NCI-H1048 (cell line): Measurements from ENCODE around the gene CDH4.
"Not testable (repeated sequence)": the region's sequence is repeated elsewhere in the genome, so short reads cannot be mapped to it uniquely, and the experiment has no call there.

Experiments used
- DNase-seq: peaks from one replicate; lab custom pipeline; 2025; lab: John Stamatoyannopoulos, UW

Gene CDH4

DNA sequence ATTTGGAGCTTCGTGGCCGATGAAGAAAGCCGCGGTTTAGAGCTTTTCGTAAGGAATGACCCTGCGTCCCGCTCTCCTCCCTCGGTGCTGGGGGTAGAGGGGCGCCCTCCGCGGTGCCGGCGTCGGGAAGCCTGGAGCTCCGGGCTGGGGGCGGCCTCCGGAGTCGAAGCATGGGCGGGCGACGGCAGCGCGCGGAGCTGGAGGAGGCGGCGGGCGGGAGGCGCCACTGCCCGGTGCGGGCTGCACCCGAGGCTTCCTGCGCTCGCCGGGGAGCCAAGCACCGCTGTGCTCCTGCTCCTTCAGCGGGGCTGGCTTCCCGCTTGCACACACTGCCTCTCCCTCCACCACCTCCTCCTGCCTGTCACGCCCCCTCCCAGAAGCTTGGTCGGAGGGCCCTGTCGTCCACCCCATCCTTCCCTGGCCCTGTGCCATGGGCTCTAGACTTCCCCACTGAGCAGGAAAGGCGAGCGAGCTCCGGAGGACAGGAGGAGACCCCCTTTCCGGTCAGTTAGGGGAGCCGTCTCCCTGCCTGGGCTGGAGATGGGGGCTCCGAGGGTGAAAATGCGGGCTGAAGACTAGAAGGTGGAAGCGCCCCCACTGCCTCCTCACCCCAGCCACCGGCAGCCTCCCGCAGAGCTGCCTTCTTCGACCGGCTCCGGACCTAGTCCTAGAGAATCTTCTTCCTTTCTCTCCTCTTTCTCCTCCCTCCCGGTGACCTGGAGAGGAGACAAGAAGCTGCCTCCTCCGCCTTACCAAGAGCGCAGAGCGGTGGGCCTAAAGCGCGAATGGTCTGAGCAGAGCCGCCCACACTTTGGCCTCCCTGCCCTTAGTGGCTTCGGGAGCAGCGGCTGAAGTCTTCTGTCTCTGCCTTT, 1.8 kb downstream of the CDH4 start:
- DNase-seq = no peak

DNA sequence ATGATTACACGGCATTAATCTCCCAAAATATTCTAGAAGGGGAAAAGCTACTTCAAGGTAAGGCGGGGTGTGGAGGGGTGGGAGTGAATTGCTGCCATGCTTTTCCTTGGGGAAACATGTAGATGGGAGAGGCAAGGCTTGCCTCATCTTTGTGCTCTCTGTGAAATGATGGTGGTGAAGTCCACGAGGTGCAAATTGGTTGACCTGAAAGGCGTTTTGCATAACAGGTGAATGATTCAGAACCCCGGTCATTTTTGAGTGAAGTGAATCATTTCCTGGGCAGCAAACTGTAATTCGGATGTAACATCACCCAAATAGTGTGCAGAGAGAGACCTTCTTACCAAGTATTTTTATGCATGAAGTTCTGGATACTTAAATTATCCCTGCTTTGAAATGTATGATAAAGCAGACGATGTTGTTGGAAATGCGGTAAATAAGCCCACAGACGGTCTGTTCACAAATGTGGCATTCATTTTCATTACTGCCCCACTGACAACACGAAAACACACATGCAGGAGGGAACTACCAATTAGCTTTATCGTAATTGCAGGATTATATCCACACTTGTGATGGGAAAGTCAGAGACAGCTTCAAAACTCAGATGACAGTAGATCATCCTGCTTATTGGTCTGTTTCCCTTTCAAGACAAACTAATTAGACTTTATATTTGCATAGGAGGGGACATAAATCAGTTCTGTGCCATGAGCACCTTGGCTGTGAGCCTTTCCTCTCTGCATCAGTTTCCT, 3.0 kb downstream of the CDH4 start:
- DNase-seq = no peak

DNA sequence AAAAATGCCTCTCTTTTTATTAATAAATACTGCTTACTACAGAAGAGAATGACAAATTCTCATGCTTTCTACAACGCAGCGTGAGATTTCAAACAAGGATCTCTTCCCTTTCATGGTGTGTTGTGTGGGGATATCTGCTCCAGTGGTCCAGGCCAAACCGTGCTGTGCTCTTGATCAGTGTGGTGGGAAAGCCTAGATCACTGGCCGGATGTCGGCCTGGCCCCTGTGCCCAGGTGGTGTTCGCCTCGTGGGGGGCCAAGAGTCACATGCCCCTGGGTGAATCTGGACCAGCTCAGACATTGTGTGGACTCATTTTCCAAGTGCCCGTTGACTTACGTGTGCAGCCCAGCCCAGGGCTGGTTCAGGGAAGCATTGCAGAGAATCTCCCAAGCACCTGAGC, 4.3 kb downstream of the CDH4 start:
- DNase-seq = no peak

DNA sequence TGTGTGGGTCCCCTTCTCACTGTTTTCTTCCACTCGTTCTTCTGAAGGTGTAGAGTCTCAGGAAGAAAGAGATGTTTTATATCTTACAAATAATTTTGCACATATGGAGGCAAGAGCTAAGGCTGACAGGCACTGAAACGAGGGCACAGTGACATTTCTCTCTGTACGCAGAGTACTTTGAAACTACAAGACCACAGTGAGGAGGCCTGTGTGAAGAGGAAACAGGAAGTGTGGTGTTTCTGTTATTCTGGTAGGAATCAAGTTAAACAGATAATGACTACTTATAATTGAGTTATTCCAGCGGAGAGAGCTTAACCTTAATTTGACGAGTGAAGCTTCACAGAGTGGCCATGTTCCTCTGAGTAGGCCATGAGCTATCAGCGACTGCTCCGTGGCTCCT, 4.8 kb downstream of the CDH4 start:
- no peak for DNase-seq

DNA sequence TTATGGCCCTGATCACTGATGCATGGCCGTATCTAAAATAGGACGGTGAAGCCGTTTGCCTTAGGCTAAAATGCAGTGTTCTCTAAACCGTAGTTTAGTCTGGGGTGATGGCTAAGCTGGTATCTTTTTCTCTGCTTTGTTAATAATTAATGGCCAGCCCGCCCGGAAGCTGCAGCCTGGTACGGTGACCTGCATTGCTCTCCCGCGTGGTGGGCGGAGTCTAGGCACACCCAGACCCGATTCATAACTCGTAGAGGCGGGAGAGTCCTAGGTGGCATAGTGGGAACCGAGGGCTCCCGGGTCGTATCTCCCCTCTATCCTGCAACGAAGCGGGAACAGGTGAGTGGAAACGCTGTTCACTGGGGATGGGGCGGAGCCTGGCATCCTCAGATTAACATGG, 5.5 kb downstream of the CDH4 start:
- DNase-seq = no peak

DNA sequence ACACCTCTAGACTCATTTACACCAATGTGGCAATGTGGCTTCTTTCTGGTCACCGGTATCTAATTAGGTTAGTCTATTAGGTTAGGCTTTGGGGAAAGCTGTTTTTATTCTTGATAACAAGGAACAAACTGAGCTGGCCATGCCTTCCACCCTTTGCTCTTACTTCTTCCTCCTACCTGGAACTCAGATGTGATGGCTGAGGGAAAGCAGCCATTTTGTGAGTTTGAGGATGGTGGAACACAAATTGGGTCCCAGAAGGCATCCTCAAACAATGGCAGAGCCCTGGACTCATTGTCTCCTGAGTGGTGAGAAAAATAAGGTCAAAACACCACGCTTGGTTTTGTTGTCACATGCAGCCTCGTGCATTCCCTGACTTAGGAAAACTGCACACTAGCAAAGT, 7.7 kb downstream of the CDH4 start:
- DNase-seq = no peak

DNA sequence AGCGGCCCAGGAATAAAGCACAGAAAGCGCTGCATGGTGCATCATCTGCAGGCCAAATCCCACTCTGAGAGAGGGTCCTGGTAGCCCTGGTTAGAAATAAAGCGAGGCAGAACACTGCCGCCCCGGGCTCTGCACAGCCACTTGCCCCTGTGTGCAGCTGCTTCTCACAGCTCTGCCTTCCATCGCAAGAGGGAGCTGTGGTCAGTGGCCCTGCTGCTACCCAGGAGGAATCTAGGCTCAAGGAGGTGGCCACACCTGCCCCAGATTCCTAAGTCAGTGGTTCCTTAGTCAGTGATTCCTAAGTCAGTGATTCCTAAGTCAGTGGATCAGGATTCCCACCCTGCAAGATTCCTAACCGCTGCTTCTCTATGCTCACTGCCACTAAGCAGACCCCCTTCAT, 8.8 kb downstream of the CDH4 start:
- no peak for DNase-seq

DNA sequence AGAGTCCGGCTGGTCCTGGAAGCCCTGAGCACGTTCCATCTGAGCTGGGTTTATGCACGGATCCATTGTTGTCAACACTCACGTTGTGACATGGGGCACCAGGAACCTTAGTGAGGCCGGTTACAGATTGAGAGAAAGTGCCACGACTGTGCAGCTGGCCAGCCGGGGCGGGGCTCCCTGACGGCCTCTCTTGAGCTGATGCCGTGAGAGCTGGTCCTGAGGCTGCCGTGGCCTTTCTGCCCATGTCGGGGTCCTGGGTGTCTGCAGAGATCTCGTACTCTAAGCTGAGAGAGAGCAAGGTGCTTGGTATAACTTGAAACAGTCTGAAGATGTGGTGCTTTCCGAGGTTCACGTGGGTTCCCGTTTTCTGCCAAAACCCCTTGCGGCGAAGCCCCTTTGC, 10.0 kb downstream of the CDH4 start:
- DNase-seq = no peak

DNA sequence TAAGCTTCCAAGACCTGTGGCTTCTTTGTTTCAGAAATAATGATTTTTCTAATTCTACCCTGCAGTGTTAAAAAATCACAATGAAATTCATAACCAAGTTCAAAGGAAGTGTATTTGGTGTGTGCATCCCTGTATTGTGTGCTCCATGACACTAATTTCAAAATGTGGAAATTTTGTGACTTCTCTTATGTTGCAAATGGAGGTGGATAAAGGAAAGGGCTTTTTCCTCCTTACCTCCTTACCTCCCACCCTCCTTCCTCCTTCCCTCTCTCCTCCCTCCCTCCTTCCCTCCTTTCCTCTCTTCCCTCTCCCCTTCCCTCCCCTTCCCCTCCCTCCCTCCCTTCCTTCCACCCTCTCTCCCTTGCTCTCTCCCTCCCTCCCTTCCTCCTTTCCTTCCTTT, 10.5 kb downstream of the CDH4 start:
- DNase-seq = no peak

DNA sequence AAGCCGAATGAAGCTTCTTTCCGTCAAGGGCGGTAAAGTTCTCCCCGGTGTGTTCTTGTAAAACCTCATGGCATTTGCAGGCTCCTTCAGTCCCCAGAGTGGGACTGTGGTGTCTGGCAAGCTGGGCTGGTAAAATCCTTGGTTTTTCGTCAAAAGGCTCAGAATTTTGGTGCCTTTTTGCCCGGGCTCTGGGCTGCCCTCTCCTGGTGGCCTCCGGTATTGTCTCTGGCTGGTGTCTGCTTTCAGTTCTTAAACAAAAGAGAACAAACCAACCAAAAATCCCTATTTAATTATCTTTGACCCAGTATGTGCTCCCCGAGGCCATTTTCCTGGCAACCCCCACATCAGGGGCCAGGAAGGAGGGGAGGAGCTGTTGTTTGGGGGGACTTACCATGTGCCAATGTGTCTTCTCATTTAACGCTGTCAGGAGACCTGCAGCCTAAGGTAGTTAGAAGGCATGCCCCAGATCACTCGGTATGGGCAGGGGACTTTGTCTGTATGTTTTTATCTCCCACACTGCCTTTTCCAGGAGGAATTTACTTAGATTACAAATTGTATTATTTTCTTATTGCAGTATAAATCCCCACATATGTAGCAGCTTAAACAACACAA, 11.1 kb downstream of the CDH4 start:
- no peak for DNase-seq

DNA sequence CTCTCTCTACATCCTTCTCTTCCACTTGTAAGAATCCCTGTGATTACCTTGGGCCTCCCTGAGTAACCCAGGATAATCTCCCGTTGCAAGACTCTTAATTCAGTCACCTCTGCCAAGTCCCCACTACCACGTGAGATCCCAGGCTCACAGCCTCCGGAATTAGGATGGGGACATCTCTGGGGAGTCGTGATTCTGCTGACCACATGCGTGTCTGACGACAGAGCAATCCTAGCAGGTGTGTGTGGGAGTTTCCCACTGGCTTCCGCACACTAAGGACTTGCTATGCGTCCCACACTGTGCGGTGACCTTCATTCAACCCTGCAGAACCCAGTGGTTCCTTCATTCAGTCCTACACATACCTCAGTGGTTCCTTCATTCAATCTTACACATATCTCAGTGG, 11.9 kb downstream of the CDH4 start:
- no peak for DNase-seq

DNA sequence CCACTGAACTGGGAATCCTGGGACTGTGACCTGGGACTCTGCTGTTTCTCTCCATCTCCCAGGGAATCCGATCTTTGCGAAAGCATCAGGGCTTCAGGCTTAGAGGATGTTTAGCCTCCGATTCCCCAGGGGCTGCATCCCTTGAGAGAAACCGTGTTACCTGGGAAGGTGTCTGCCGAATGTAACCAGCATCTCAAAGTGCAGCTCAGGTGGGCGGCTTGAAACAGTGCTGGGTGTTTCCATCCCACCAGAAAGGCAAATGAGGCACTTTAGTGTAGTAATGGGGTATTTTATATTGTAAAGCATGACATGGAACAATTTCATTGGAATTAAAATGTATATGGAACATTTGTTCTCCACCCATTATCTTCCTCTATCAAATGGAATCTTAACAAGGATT, 15.2 kb downstream of the CDH4 start:
- no peak for DNase-seq

DNA sequence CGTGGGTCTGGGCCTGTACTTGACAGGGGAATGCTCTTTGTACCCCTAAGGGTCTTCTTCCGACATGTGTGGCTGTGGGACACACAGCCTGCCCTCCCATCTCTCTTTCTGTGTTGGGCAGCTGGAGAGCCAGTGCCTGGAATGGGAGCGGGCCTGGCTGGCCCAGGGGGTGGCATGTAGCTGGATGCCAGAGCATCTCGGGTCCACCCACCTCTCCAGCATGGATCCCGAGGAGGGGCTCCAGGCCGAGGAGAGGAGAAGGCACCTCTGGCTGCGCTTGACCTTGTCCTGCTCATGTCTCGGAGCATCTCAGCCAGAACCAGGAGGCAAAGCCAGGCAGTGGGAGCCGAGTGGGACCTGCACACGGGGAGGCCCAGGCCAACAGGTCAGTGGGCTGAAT, 16.0 kb downstream of the CDH4 start:
- no peak for DNase-seq

DNA sequence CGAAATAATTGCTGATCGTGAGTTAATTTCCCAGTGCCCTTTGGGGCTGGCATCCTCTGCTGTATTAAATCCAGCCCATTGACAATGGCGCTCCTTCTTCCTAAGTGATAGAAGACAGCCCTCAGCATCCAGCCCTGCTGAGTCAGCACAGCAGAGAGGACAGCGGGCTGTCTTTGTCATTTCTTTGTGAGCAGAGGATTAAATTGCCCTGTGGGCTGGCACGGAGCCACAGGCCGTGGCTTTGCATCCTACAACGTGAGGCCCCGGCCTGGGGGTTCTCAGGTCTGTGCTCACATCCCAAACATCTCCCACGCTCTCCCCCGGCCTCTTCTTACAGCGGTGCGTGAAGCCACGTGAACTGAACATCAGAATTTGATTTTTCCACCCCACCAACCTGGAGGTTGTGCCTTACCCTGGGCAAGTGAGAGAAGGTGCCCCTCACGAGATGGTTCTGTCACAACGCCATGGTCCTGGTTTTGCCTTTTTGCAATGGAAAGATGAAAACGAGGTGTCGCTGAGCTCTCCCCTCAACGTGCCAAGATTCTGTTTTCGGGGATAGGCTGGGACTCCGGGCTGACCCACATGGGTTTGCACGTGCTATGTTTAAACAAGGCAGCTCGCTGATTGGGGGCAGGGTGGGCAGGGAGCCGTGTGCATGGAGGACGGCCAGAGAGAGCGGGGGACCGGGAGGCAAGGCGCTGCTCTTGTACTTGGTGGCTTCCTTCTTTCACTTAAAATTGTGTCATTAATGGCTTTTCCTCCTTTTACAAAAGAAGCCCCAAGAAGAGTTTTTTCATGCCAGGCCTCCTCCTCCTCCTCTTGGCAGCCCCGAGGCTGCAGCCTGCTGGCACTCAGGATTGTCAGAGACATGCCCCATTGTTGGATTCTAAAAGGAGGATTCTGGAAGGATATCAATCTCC, 19.5 kb downstream of the CDH4 start:
- no peak for DNase-seq

DNA sequence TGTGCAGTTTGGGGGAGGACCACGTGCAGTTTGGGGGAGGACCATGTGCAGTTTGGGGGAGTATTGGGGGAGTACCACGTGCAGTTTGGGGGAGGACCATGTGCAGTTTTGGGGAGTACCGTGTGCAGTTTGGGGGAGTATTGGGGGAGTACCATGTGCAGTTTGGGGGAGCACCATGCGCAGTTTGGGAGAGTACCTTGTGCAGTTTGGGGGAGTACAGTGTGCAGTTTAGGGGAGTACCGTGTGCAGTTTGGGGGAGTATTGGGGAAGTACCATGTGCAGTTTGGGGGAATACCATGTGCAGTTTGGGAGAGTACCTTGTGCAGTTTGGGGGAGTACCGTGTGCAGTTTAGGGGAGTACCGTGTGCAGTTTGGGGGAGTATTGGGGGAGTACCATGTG, 21.0 kb downstream of the CDH4 start:
- DNase-seq = not testable (repeated sequence)

DNA sequence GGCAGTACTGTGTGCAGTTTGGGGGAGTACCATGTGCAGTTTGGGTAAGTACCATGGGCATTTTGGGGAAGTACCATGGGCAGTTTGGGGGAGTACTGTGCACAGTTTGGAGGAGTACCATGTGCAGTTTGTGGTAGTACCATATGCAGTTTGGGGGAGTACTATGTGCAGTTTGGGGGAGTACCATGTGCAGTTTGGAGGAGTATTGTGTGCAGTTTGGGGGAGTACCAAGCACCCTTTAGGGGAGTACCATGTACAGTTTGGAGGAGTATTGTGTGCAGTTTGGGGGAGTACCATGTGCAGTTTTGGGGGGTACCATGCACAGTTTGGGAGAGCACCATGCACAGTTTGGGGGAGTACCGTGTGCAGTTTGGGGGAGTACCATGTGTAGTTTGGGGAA, 21.6 kb downstream of the CDH4 start:
- DNase-seq = not testable (repeated sequence)

DNA sequence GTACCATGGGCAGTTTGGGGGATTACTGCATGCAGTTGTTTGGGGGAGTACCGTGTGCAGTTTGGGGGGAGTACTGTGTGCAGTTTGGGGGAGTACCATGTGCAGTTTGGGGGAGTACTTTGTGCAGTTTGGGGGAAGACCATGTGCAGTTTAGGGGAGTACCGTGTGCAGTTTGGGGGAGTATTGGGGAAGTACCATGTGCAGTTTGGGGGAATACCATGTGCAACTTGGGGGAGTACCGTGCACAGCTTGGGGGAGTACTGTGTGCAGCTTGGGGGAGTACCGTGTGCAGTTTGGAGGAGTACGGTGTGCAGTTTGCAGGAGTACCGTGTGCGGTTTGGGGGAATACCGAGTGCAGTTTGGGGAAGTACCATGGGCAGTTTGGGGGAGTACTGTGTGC, 22.3 kb downstream of the CDH4 start:
- no peak for DNase-seq

DNA sequence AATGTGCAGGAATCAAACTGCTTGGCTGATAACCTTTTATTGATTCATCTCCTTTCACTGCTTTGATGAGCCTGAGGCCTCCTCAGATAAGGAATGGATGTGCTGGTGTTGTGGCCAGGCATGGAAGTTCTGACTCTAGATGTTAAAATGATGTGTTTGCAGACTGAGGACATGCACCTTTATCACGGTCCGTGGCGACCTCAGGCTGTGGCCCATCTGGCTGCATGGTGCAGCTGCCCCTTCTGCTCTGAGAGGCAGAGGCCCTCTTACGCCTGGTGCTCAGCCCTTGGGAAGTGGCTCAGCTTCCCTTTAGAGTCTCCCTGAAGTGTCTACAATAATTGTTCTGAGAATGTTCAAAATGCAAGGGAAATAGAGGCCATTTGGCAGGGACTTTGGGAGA, 26.2 kb downstream of the CDH4 start:
- no peak for DNase-seq

DNA sequence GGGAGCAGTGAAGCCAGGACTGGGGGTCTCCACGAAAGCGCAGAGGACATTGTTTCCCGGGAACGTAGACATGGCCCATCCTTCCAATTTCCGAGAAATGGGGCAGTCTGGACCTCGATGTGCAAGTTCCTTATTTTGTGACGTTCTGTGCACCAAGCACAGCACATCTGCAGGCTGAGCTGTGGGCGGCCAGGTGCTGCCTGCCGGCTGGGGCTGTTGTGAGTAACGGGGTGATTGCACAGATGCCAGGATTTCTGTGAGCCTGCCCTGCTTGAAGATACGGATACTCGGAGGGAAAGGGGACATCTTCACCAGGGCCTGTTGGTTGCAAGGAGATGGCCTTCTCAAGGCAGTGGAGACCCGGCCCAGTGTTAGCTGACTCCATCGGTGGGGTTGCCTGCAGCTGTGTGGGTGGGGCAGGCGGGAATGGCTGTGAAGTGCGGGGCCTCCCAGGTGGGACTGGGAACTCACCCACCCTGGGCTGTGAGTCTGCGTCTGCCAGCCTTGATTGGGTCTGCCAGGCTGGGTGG, 27.6 kb downstream of the CDH4 start:
- DNase-seq = no peak

DNA sequence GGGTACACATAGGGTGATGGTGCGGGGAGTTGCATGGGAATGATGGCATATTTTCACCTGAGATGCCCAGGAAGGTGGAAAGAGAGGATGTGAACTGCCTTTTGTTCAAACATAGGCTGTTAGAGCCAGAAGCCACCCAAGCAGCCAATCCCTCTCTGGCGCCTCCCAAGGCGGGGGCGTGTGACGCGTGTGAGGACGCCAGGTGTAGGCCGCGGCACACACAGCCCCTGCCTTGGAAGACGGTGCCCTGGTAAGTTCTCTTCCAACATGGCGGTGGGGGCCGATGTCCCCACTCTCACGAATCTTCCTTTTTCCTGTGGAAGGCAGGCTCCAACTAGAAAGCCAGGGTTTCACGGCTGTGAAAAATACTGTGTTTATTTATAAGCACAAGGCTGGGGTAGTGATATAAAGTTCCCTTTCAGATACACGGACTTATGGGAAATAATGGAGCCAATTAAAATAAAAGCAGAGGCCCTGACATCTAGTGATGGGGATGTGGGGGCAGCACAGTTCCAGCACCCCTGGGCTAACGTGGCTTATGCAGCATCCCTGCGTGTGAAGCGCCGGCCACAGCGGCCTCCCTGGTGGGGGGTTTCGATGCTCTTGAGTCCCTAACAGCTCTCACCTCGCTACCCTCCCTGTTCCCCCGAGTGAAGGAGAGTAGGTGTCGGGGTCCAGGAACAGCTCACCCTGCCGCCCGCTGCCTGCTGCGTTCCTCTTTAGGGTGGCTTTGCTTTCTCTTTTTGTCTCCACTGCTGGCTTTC, 28.3 kb downstream of the CDH4 start:
- DNase-seq = no peak

DNA sequence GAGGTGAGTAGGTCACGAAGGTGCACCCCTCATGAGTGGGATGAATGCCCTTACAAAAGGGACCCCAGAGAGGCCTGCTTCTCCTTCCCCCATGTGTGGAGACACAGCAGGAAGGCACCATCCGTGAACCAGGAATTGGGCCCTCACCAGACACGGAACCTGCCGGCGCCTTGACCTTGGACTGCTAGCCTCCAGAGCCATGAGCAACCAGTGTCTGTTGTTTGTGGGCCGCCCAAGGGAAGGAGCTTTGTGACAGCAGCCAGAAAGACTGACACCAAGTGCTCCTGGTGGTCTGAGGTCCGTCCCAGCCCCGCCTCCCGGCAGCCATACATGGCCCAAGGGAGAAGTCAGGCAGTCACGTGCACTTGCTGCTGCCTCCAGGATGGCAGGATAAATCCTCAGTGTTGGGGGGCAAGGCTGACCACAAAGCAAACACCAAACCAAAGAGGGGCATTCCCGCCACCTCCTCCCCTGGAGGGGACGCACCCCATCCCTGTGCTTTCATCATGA, 29.3 kb downstream of the CDH4 start:
- DNase-seq = no peak
